ENCODE data around the gene HAVCR2.

HAVCR2 gene

GRCh38 chr5:157108976-157109375, at the start of gene HAVCR2:
TSS of gene HAVCR2 (minus strand) at chr5:157109044. CDS start at chr5:157108983, 61 bp downstream.
- DNase-seq, result peak; percentile 26

DNA sequence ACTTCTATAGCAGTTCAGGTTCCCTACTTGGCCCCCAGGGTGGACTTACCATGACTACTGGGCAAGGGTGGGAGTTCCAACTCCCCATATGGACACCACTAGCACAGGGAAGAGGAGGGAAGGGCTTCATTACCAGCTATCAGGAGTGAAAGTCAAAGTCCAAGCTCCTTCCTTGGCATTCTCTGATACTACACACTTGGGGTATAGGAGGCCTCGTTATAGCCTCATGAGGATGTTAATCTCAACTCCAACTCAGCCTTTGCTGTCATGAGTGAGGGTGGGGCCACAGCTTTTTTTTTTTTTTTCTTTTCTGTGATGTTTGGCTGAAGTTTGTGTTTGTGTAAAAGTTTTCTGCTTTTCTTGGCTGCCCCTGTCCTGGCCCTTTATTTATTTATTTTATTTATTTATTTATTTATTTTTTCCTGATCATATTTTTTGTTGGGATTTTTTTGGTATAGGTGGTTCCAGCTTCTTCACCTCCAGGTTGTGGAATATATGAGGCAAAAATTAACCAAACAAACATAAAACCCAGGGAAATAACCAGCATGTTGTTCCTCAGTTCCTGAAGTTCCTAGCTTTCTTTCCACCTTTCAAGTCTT, 48.5 kb upstream of the HAVCR2 start:
- no peak for DNase-seq

- DNase-seq, result no peak
Observed at GRCh38 chr5:157155297-157155696, 46.5 kb upstream of the HAVCR2 start.

GRCh38 chr5:157150995-157151394, 42.2 kb upstream of the HAVCR2 start:
- DNase-seq, result no peak

- peak; percentile 78 to 92 for DNase-seq
Observed at GRCh38 chr5:157148734-157149615, 40.1 kb upstream of the HAVCR2 start.

DNA sequence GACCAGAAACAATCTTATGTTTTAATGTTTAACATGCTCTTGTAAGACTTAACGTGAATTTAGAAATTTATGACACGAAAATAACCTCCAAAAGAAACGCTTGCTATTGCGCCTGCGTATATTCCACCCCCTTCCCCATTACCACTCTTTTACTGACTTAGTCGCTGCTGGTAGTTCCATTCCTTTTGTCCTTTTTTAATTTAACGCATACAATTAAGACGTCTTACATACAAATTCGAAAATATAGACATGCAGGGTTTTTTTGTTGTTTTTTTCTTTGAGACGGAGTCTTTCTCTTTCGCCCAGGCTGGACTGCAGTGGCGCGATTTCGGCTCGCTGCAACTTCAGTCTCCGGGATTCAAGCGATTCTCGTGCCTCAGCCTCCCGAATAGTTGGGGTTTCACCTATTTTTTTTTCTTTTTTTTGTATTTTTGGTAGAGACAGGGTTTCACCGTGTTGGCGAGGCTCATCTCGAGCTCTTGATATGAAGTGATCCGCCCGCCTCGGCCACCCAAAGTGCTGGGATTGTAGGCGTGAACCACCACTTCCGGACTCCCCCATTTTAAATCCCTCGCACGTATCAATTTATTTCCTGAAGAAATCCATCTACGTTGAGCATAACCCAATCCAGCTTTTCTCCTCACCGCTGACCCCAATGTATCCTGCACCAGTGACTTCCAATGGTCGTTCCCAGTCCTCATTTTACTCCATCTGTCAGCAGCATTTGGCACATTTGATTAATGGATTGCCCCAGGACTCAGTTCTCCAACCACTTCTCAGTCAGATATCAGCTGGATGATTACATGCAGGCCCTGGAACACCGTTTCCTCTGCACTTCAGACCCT, 34.5 kb upstream of the HAVCR2 start:
- DNase-seq, result peak; percentile 44 to 50

DNA sequence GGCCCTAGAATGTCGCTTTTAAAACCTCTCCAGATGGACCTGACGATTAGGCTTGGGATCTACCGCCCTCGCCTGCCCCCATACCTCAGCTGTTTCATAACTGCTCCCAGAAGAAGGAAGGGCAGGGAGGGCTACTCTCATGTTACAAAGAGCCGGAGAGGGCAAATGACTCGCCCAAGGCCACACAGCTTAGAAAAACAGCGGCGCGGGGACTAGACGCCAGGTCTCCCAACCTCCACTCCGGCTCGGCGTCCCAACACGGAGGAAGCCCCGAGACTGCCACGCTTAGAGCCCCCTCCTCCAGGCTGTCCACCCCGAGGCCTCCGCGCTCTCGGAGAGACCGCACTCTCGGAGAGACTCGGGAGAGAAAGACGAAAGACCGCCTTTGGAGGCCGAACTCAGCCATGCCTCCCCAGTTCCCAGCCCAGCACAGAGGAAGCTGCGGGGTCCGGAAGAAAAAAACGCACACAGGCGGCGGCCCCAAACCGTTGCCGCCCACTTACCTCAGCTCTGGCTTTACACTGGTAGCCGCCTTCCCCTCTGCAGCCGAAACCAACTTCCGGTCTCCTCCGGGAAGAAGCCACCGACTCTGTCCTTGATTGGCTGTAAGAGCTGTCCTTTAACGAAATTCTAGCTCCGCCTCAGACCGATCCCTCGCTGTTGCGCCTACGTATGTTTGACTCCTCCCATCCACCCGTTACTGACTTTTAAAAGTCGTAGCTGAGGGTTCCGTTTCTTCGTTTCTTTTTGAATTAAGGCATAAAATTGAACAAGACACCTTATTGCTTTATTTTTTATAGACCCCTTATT, 33.7 kb upstream of the HAVCR2 start, which contains the start of gene MED7:
Gene MED7, minus strand, starts transcription at position 549 of the 810 bp plus-strand sequence. CDS start 3,434 bp downstream, outside the sequence.
- DNase-seq, result peak; percentile 89

DNA sequence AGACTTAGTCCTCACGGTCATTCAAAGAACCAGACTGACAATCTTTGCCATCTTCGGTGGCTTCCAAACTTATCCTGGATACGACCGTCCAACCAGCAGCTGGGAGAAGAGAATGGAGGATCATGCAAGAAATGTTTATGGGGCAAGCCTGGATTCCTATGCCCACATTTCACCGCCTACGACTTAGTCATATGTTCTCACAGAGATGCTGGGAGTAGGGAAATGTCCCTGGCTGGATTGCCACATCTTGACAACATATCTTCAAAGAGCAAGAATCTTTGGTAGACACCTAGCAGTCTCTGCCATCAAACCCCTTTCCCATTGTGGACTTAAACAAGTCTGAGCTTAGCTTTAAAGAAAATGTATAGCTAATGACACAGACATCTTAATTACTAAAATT, 28.8 kb upstream of the HAVCR2 start:
- no peak for DNase-seq

- DNase-seq, result no peak
Observed at GRCh38 chr5:157132281-157132612, 23.4 kb upstream of the HAVCR2 start.

DNA sequence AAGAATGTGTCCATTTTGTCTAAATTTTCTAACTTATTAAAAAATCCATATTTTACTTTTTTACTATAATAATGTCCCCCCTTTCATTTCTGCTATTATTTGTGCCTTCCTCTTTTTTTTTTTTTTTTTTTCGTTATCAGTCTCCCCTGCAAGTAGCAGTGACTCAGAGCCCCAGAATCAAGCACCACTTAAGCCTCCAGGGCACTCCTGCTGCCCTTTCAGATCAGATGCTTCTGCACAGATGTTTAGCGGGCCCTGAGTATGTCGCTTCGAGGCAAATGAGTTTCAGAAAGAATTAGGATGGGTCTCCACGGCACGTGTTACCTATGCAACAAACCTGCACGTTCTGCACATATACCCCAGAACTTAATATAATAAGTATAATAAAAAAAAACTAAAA, 22.1 kb upstream of the HAVCR2 start:
- no peak for DNase-seq

- DNase-seq, result no peak
Observed at GRCh38 chr5:157121709-157122108, 12.9 kb upstream of the HAVCR2 start.

GRCh38 chr5:157120102-157120501, 11.3 kb upstream of the HAVCR2 start:
- no peak for DNase-seq

DNA sequence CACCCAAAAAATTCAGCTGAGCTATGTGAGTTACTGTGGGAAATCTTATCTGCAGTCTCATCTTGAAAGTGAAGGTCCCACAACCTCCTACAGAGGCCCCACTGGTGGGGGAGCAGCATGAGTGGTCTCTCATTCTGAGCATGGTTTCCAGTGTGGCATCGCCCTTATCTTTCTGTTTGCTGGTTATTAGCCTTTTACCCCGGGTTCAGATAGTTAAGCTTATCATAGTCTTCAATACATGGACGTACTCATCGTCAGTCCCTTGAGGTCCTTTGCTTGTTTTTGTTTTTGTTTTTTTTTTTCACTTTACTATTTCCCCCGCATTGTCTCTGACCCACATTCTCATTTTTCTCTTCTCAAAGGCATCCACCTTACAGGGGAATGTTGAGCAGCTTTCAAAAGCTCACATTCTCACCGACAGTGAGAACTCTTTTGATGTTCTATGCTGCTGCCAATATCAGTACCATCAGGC, 7.7 kb upstream of the HAVCR2 start:
- no peak for DNase-seq

DNA sequence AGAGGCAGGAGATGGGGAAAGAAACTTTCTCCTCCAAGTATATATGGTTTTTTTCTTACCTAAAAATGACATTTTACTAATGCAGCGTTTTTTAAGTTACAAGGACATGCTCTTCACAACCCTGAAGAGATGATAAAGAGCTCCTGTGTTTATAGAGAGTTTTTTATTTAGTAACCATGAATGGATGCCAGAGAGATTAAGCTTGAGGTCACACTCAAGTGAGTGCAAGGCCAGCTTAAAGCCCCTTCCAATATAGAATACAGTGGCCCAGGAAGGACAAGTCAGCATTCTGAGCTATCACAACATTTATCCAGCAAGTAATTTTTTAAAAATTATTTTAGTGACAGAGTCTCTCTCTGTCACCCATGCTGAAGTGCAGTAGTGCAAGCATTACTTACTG, 6.7 kb upstream of the HAVCR2 start:
- no peak for DNase-seq

- no peak for DNase-seq
Observed at GRCh38 chr5:157115012-157115411, 6.2 kb upstream of the HAVCR2 start.

GRCh38 chr5:157113002-157113401, 4.2 kb upstream of the HAVCR2 start:
- DNase-seq, result no peak

DNA sequence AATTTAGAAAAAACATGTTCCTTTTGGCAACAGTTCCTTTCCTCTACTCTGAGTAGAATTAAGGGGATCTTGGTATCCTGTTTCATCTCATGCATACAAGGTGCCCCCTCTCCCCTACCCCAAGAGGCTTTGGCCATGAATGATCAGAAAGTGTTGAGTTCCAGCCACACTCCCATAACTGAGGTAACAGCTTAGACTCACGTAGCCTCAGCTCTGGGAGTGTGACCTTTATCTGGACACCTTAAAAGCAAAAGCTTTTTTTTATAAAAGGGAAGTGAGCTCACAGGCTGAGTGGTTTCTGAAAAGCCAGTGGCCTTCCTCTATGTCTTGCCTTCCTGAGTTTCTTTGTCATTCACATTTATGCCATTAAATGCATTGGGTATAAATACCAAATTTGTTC, 900 bp upstream of the HAVCR2 start:
- DNase-seq, result peak in 1 of 2 donors; percentile 9

DNA sequence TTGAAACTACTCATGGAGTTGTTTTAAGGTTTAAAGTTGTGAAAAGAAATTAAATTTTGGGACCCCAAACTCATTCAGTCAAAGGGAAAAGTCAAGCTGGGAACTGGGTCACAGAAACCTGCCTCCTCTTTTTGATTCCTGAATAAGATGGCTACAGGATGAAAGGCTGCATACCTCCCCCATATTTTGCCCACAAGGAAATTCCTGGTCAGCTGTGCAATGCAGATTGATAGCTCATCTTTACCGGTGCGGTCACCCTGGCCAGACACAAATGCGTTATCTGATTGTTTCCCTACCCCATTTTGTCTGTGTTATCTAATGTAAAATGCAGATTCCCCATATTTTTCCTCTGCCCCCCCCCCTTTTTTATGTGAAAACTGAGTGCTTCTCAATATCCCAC, 1.3 kb downstream of the HAVCR2 start:
- no peak for DNase-seq

DNA sequence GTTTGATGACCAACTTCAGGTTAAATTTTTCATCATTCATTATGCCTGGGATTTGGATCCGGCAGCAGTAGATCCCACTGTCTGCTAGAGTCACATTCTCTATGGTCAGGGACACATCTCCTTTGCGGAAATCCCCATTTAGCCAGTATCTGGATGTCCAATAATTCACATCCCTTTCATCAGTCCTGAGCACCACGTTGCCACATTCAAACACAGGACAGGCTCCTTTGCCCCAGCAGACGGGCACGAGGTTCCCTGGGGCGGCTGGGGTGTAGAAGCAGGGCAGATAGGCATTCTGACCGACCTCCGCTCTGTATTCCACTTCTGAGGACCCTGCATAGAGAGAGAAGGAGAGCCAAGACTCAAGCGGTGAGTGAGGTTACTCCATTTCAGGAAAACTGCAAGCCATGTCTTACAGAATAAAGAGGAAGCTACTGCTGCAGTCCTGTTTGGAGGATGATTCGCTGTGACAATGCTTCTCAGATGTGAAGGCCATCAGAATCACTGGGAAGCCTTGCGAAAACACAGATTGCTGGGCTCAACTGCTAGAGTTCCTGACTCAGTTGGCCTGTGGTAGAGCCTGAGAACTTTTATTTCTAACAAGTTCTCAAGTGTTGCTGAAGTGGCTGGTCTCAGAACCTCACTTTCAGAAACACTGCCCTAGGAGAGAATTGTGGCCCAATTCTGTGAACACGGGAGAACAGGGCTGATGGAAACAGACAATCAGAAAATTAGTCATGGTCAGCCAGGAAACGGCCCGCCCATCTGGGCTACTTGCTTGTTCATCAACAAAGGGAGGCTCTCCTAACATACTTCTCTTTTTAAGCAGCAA, 2.0 kb downstream of the HAVCR2 start:
- no peak for DNase-seq

DNA sequence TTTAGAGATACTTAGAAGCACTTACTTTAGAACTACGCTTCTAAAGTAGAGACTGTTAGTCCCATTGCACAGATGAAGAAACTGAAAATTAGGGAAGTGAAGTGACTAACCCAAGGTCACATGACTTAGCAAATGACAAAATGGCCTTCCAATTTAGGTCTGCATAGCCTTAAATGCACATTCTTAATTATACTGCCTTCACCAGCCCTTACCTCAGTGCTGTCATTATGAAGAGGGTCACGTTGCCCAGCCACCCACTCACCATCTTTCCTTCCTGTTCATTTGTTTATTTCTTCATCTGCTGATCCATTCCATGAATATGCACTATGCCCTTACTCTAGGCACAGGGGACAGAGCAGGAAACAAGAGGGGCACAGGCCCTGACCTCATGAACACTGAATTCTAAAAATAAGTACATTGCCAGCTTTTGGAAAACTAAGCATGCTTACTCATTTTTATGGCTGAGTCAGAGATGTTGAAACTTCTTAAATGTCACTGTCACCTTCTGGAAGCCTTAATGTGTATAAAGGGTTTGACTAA, 8.6 kb downstream of the HAVCR2 start:
- no peak for DNase-seq

- DNase-seq, result no peak
Observed at GRCh38 chr5:157088342-157088990, 20.4 kb downstream of the HAVCR2 start.
